SU-DHL-6 (cell line): ENCODE measurements around the gene LURAP1L.

Source experiments
- CTCF ChIP-seq: fragments of 200-600 bp; sonication (generic); IDR thresholded peaks from one replicate; pipeline ENCODE4 v1.5.1; 2017; ENCODE audit warnings: antibody characterized with exemption, mild to moderate bottlenecking, low read length, moderate library complexity; ENCODE audit not compliant: insufficient read depth, poor library complexity, severe bottlenecking
- EZH2phosphoT487 ChIP-seq: fragments of 200-600 bp; sonication (generic), shearing (Covaris generic); conservative IDR thresholded peaks from 2 replicates; pipeline ENCODE4 v1.6.1; 2018; ENCODE audit warnings: mild to moderate bottlenecking, antibody characterized with exemption, low read length, moderate library complexity, mixed read lengths

- TF ChIP-seq CTCF, result no peak
- TF ChIP-seq EZH2phosphoT487, result no peak
Observed at GRCh38 chr9:12748016-12748415, 26.8 kb upstream of the LURAP1L start.
